Hippocampal formation (tissue), 2 donors: ENCODE measurements around the gene SPATC1L.
A peak's percentile ranks its signal among the peaks of the same experiment; 100 is the strongest.

Experiments used
- DNase-seq, 2 donors: peaks; one replicate each; lab custom pipeline; 2025; lab: John Stamatoyannopoulos, UW

The SPATC1L gene

DNA sequence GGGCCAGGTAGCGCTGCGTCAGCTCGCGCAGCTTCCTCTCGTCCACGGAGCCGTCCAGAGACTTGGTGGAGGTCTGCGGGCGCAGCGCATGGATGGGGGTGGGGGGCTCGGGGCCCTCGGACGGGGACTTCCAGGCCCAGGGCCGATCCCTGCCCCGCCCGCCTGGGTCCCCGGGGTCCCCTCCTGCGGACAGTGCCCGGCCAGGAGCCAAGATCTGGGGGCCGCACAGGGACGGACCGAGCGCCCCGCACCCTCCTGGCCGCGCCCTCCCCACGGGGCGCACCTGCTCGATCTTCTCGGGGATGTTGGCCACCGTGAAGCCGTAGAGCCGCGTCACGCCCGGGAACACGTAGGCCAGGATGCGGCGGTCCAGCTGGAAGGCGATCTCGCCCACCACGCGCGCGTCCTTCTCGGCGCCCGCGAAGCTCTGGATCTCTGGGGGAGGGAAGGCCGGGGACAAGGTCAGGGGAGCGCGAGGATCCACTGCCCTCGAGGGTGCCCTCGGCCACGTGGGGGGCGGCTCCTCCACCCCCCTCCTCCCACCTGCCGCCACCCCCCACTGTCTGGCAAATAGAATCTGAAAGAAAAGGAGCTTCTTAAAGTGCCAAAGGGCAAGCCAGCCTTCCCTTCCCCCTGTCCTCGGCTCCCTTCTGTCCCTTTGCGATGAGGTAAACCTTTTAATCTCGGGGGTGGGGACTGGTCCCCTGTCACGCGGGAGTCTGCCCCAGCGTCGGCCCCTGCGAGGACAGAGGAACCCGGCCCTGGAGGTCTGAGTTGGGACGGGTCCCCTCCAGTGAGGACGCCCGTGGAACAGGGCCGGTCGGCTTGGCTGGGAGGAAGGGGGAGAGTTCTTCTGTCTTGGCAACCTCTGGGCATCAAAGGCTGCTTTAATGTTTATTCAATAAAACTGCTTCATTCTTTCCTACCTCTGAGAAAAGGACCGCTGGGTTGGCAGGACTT lies 22.3 kb downstream of the SPATC1L start:
- DNase-seq = no peak

DNA sequence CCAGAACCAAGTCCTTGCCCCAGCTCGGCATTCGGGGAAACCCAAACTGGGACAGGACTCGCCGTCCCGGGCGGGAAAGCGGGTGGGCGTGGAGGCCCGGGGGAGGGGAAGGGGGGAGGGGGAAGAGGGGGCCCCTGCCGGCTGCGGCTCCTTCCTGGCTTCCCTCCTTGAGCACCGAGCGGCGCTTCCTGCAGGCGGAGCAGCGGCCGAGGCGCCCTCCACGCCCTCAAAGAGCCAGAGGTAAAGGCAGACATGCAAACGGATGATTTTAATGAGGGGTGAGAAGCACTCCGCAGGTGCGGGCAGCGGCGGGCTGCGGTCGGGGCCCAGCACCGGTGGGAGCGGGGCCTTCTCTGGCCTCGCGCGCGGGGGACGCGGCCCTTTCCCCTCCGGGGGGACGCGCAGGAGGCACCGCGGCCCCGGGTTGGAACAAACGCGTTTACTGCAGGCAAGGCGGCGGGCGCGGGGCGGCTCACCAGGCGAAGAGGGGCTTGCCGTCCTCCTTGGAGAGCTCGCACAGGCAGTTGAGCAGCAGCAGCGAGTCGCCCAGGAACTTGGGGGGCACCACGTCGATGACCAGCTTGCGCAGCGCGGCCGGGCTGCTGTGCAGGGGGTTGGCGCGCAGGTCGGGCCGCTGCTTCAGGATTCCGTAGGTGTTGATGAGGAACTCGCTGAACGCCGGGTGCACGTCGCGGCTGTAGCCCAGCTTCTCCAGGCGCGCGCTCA lies 23.2 kb downstream of the SPATC1L start:
- DNase-seq = no peak

DNA sequence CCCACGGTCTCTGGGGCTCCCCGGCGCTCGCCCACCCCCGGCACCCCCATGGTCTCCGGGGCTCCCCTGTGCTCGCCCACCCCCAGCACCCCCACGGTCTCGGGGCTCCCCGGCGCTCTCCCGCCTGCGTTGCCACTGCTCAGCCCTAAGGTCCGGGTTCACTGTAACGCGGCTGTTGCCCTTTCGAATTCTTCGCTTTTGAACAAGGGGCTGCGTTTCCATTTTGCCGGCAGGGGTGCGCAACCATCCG lies 23.7 kb downstream of the SPATC1L start:
- DNase-seq = no peak

GRCh38 chr21:46159841-46160656 lies 24.2 kb downstream of the SPATC1L start:
- no peak for DNase-seq

GRCh38 chr21:46159390-46159789 lies 24.9 kb downstream of the SPATC1L start:
- no peak for DNase-seq

DNA sequence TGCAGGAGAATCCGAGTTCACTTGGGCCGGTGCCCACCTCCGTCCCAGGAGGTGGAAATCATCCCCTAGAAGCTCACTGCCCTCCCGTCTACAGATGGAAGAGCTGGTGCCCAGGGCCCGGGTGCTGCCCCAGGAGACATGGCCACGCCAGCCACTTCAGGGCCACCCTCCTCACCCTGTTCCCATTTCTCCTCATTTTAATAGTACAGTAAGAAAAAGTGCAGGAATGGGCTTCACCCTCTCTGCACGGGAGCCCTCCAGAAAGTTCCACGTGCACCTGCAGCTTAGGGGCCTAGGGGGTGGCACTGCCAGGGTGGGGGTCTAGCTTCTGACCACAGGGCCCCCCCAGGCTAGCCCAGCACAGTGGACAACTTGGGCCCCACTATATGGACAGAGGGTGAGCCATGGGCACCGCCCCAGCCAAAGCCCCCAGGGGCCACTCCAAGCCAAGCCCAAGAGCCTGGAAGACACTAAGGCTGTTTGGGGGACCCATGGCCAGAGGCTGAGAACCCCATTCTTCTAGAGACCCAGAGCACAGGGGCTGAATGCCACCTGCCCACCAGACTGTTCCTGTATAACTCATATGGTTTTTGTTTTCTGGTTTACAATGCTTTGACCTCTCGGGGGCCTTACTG lies 25.5 kb downstream of the SPATC1L start:
- DNase-seq = no peak

- no peak for DNase-seq
These were observed 26.2 kb downstream of the SPATC1L start for GRCh38 chr21:46157987-46158451.

DNA sequence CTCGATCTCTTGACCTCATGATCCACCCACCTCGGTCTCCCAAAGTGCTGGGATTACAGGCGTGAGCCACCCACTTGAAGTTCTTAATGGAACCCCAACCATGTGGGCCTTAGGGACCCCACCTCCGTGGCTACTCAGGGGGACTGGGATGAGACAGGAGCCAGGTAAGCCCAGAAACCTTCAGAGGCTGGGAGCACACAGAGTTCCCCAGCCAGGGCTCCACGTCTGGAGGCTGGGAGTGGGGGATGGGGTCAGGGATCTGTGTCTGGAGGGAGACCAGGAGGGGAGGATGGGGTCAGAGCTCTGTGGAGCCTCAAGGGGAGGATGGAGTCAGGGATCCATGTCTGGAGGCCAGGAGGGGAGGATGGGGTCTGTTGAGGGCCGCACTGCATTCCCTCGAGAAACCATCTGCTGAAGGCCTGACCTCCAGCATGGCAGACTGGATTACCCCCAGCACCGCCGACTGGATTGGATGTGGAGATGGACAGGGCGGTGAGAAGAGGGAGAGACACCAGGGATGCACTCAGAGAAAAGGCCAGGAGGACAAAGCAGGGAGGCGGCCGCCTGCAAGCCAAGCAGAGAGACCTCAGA lies 26.8 kb downstream of the SPATC1L start:
- no peak for DNase-seq

- no peak for DNase-seq
These were observed 27.6 kb downstream of the SPATC1L start for GRCh38 chr21:46156678-46157077.

GRCh38 chr21:46156378-46156645 lies 27.9 kb downstream of the SPATC1L start:
- no peak for DNase-seq

DNA sequence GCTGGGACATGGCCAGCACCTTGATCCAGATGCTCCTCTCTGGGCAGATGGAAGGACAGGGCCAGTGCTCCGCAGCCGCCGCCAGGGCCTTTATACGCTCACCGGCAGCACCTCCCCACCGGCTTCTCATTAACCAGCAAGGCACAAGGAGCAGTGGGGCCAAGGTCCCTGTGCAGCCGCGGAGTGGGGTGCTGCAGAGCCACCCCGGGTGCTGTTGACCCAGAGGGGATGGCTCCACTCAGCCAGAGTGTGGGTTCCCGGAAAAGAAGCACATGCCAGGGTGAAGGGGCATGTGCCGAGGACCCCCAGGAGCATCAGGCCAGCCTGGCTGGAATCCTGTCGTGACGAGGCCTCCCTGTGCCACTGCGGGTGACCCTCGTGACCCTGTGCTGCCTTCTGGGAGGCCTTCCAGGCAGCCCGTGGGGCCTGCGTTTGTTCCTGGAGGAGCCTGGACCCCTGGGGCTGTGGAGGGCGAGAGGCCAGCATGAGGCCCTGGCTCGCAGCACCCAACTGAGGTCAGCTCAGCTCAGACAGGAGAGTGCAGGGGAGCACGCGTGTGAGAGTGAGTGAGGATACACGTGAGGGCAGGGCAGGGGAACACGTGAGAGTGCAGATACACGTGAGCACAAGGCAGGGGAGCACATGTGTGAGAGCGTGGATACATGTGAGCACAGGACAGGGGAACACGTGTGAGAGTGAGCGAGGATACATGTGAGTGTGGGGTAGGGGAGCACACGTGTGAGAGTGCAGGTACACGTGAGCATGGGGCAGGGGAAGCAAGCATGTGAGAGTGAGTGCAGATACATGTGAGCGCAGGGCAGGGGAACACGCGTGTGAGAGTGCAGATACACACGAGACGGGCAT lies 28.5 kb downstream of the SPATC1L start, which contains the start of gene FTCD:
Gene FTCD (minus strand): TSS at position 66 of the 864 bp plus-strand sequence. CDS start 56 bp downstream, at position 10.
- no peak for DNase-seq

DNA sequence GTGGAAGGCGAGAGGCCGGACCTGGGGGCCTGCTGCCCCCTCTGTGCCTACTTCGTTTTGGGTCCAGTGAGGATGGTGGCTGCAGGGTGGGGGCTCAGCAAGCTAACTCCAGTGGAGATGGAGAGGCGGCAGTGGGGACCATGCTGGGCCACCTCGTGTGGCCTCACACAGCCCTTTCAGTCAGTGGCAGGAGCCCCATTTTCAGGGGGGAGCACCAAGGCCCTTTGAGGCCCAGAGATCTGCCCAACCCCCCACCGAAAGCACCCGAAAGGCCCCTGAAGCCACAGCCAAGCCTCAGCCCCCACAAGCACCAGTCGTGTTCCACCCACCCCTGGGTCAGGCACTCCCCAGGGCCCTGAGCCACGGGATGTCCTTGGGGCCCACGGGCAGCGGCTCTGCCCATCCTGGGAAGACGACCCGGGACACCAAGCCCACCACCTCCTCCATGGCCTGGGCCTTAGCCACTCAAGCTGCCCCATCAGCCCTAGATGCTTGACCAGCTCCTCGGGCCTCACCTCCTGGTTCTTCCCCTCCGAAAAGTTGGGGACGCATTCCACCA lies 29.2 kb downstream of the SPATC1L start:
- no peak for DNase-seq

DNA sequence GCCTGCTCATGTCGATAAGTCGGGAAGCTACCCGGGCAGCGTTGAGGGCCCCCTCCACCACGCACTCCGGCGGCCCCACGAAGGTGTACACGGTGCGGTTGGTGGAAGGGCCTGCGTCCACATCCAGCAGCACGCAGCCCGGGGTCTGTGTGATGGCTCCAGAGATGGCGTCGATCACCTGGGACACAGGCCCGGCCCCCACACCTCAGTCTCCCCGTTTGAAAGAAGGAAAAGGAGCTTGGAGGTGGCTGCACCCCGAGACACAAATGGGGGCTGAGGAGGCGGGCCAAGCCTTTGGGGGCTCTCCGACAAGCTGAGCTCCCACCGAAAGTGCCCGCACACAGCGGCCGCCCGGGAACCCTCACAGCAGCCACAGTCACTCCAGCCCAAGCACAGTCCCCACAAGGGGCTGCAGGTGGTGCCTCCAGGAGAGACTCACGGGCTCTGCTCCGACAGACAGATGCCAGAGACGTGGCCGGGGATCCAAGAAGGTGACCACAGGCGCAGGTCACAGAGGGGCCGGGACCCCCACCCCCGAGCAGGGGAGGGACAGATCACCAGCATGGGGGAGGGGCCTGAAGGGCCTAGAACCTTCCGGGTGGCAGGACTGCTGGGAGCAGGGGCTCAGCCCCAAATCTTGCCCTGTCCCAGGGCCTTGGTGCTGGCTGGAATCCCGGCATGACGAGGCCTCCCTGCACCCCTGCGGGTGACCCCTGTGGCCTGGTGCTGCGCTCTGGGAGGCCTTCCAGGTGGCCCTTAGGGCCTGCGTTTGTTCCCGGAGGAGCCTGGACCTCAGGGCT lies 29.9 kb downstream of the SPATC1L start:
- DNase-seq = no peak

GRCh38 chr21:46153247-46154154 lies 30.8 kb downstream of the SPATC1L start:
- DNase-seq = peak in 1 of 2 donors; percentile 12

- no peak for DNase-seq
These were observed 31.4 kb downstream of the SPATC1L start for GRCh38 chr21:46152927-46153246.

DNA sequence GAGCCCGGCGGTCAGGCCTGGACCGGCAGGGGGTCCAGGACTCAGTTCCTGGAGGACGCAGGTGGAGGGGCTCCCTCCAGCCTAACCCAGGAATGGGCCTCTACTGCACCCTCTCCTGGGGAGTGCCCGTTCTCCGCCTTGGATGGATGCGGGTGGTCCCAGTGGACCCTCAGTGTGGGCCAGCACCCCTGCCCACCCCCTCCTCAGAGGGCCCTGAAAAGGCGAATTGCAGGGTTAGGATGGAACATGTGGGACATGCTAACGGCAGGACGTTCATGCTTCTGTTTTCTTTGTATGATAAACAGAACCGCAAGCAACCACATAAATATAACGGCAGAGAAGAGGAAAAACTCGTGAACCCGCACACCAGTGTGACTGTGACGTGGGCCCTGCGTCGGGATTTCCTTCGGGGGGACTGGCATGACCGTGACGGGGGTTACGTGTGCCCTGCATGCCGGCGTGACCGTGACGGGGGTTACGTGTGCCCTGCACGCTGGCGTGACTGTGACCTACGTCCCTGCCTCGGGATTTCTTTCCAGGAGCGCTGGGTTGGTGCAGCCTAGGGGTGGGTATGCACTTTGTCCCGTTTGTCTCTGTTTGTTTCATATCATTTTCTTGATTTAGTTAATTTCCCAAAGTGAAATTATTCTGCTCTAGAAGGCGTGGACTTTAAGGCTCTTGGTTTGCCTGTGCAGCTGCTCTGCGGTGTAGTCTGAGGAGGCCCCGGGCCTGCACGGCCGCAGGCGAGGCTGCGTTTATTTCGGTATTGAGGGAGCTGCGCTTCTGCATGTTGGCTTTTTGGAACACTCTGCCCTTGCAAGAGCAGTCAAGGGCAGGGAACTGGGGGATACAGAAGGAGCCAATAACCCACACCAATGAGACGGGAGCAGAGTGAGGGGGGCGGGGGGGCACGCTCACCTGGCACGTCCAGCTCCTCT lies 32.0 kb downstream of the SPATC1L start:
- DNase-seq = no peak

- DNase-seq = no peak
These were observed 32.8 kb downstream of the SPATC1L start for GRCh38 chr21:46151261-46151988.
